Retina (tissue), 1 donor: Measurements from ENCODE around the gene HASPIN.

Source experiments
- DNase-seq: peaks from one replicate; pipeline ENCODE4 v3.0.0-alpha.2; 2016

HASPIN gene

GRCh38 chr17:3723556-3724377 lies at the start of gene HASPIN:
HASPIN (plus strand) TSS chr17:3723903; CDS start chr17:3723936, 33 bp downstream.
- peak; percentile 97 for DNase-seq

GRCh38 chr17:3675886-3676285 lies 47.8 kb upstream of the HASPIN start:
- no peak for DNase-seq

- DNase-seq, result no peak
Measured at GRCh38 chr17:3678095-3678820, 45.4 kb upstream of the HASPIN start.

GRCh38 chr17:3678821-3679530 lies 44.7 kb upstream of the HASPIN start:
- DNase-seq, result no peak

GRCh38 chr17:3679531-3680126 lies 44.1 kb upstream of the HASPIN start:
- DNase-seq, result no peak

- no peak for DNase-seq
Measured at GRCh38 chr17:3681057-3681456, 42.6 kb upstream of the HASPIN start.

- DNase-seq, result no peak
Measured at GRCh38 chr17:3681565-3681964, 42.1 kb upstream of the HASPIN start.

GRCh38 chr17:3682033-3682432 lies 41.7 kb upstream of the HASPIN start:
- DNase-seq, result no peak

- DNase-seq, result peak; percentile 44
Measured at GRCh38 chr17:3683054-3683511, 40.6 kb upstream of the HASPIN start.

GRCh38 chr17:3685174-3685573 lies 38.5 kb upstream of the HASPIN start:
- no peak for DNase-seq

- peak; percentile 54 for DNase-seq
Measured at GRCh38 chr17:3688027-3688553, 35.6 kb upstream of the HASPIN start.

GRCh38 chr17:3688852-3689261 lies 34.8 kb upstream of the HASPIN start:
- DNase-seq, result no peak

GRCh38 chr17:3689262-3690093 lies 34.2 kb upstream of the HASPIN start:
- no peak for DNase-seq

GRCh38 chr17:3690094-3690715 lies 33.5 kb upstream of the HASPIN start:
- no peak for DNase-seq

- DNase-seq, result no peak
Measured at GRCh38 chr17:3691617-3692067, 32.1 kb upstream of the HASPIN start.

GRCh38 chr17:3692346-3692745 lies 31.4 kb upstream of the HASPIN start:
- no peak for DNase-seq

GRCh38 chr17:3693141-3693540 lies 30.6 kb upstream of the HASPIN start:
- no peak for DNase-seq

GRCh38 chr17:3693829-3694231 lies 29.9 kb upstream of the HASPIN start:
- DNase-seq, result no peak

GRCh38 chr17:3695129-3695722 lies 28.5 kb upstream of the HASPIN start:
- peak; percentile 50 for DNase-seq

- peak; percentile 52 for DNase-seq
Measured at GRCh38 chr17:3695723-3696411, 27.8 kb upstream of the HASPIN start, which contains the start of gene P2RX5. P2RX5 (minus strand) TSS chr17:3696155; CDS start chr17:3696005, 150 bp downstream.
